Psoas muscle (tissue), 8 donors: Measurements from ENCODE around the gene NUP153. TPM values are rescaled to one million over a fixed set of nuclear protein-coding genes. Genes with fewer than 3 reads are reported as not detected.
A peak's percentile ranks its signal among the peaks of the same experiment; 100 is the strongest.

ENCODE experiments used
- ATAC-seq, 4 donors: fragments of 200-7000 bp; cut with Tn5 transposase; one replicate each; pipeline ENCODE4 v1.9.1; 2020; ENCODE audit warnings: moderate library complexity in 3 of 4, mild to moderate bottlenecking in 2 of 4
- DNase-seq, 2 donors: peaks; one replicate each; pipeline ENCODE4 v3.0.0-alpha.2; 2020
- H3K27ac ChIP-seq: fragments of 200-600 bp; one replicate; pipeline ENCODE4 v1.8.0; 2022
- H3K27me3 ChIP-seq, 3 donors: fragments of 200-600 bp in 1 of 3; one replicate each; pipeline versions ENCODE4 v1.6.1 to v1.8.0; 2013 to 2022; ENCODE audit warnings: low read length in 2 of 3, mild to moderate bottlenecking in 2 of 3, moderate library complexity in 1 of 3; ENCODE audit not compliant: insufficient read depth in 3 of 3
- H3K36me3 ChIP-seq, 2 donors: fragments of 200-600 bp in 1 of 2; one replicate each; pipeline versions ENCODE4 v1.6.1 to v1.8.0; 2013 to 2022; ENCODE audit warnings: low read depth in 1 of 2, mild to moderate bottlenecking in 1 of 2, moderate library complexity in 1 of 2; ENCODE audit not compliant: insufficient read depth in 1 of 2
- H3K4me1 ChIP-seq: fragments of 200-600 bp; one replicate; pipeline ENCODE4 v1.8.0; 2022
- H3K4me3 ChIP-seq: fragments of 200-600 bp; one replicate; pipeline ENCODE4 v1.8.0; 2022; ENCODE audit warnings: mild to moderate bottlenecking
- H3K9me3 ChIP-seq: fragments of 200-600 bp; one replicate; pipeline ENCODE4 v1.8.0; 2022
- CTCF ChIP-seq: fragments of 200-600 bp; IDR thresholded peaks from one replicate; pipeline ENCODE4 v1.8.0; 2022; ENCODE audit warnings: antibody characterized with exemption
- WGBS, 3 donors: extraction: QIAGEN DNeasy Blood & Tissue Kit; methylation state at CpG; one replicate each; pipeline versions ENCODE4 v1.1.6 to v1.1.7; 2013; 5-methylcytosine and 5-hydroxymethylcytosine counted together
- intact Hi-C, 2 donors: fragments of 100-400 bp; cut with DNase I; formaldehyde crosslinking; loops; one replicate each; pipeline versions ENCODE4 v1.11.0 to v1.14.2; 2022
- polyA plus RNA-seq, 3 donors: library from polyadenylated mRNA; stranded (reverse); fragments of 200-250 nt; gene quantifications; one replicate each; pipeline ENCODE4 v1.2.3, GENCODE V29; 2013
- total RNA-seq, 4 donors: library from RNA; stranded (reverse); fragmentation: NEBNext Ultra II Directional in 2 of 4; extraction: Animal tissue kit (Norgen Biotek cat#: 25700) in 2 of 4; gene quantifications; one replicate each; pipeline versions ENCODE4 v1.2.1 to v1.2.4, GENCODE V29; 2021 to 2023
- donor health status: healthy with polysubstance abuse.
- donor health status: DM: no; HTN: no; CAD: no; lungs with moderate emphysema.
- donor health status: Bipolar disorder and iron deficiency.
- donor health status: healthy.
- donor health status: DM: yes; HTN: yes; CAD: no.
- donor health status: DM: no; HTN: no; CAD: no.
- donor health status: DM: no; HTN: no; CAD: no.
- donor health status: DM: yes; HTN: yes; CAD: no.

NUP153 gene
- total and polyA plus RNA-seq, 7 donors, result 12.4 to 62.1 (median 32.7) TPM

- H3K27me3 ChIP-seq, result no peaks in the 10 kb centered on the region
- no peak for TF ChIP-seq CTCF
- WGBS, 3 donors, result 91 to 96% (median 93%) methylated on average over 1 of the region's 1 CpG
- ATAC-seq (no peak), DNase-seq (no peak)
- intact Hi-C loops, result no loop called here
- H3K27ac ChIP-seq, result no peak overlapping the region
- H3K36me3 ChIP-seq, result peaks cover 0 to 26% of the 10 kb centered on the region in 2 donors
- H3K4me3 ChIP-seq, result no peak overlapping the region
- no peaks in the 10 kb centered on the region for H3K9me3 ChIP-seq
- peaks cover 25% of the 10 kb centered on the region for H3K4me1 ChIP-seq
These were observed 22.6 kb downstream of the NUP153 start for GRCh38 chr6:17684134-17684533.

GRCh38 chr6:17683428-17683827 lies 23.3 kb downstream of the NUP153 start:
- TF ChIP-seq CTCF, result no peak
- H3K36me3 ChIP-seq, result peaks cover 0 to 26% of the 10 kb centered on the region in 2 donors
- DNase-seq (no peak), ATAC-seq (peak in 1 of 4 donors; percentile 46)
- intact Hi-C loops, result no loop called here
- no peaks in the 10 kb centered on the region for H3K27me3 ChIP-seq
- WGBS, 3 donors, result 22 to 62% (median 40%) methylated on average over 2 of the region's 2 CpGs
- H3K27ac ChIP-seq, result no peak overlapping the region
- no peak overlapping the region for H3K4me3 ChIP-seq
- peaks cover 25% of the 10 kb centered on the region for H3K4me1 ChIP-seq
- H3K9me3 ChIP-seq, result no peaks in the 10 kb centered on the region

- 90 to 94% (median 93%) methylated on average over 8 of the region's 8 CpGs for WGBS, 3 donors
- intact Hi-C loops, result no loop called here
These were observed 27.0 kb downstream of the NUP153 start for GRCh38 chr6:17679726-17680125.

GRCh38 chr6:17677602-17678001 lies 29.1 kb downstream of the NUP153 start:
- 94 to 98% (median 95%) methylated on average over 5 of the region's 5 CpGs for WGBS, 3 donors
- ATAC-seq (no peak), DNase-seq (no peak)
- H3K4me1 ChIP-seq, result peaks cover 10% of the 10 kb centered on the region
- H3K9me3 ChIP-seq, result no peaks in the 10 kb centered on the region
- no peak for TF ChIP-seq CTCF
- no peak overlapping the region for H3K27ac ChIP-seq
- intact Hi-C loops, result no loop called here
- H3K27me3 ChIP-seq, result no peaks in the 10 kb centered on the region
- H3K36me3 ChIP-seq, result peaks cover 3 to 31% of the 10 kb centered on the region in 2 donors
- no peak overlapping the region for H3K4me3 ChIP-seq

More at GRCh38 chr6:17679726-17680125, 27.0 kb downstream of the NUP153 start:
- H3K36me3 ChIP-seq, result peaks cover 3 to 14% of the 10 kb centered on the region in 2 donors
- TF ChIP-seq CTCF, result no peak
- H3K27ac ChIP-seq, result no peak overlapping the region
- H3K4me3 ChIP-seq, result no peak overlapping the region
- H3K4me1 ChIP-seq, result peaks cover 25% of the 10 kb centered on the region
- DNase-seq (no peak), ATAC-seq (no peak)
- no peaks in the 10 kb centered on the region for H3K9me3 ChIP-seq
- no peaks in the 10 kb centered on the region for H3K27me3 ChIP-seq

- Histone ChIP-seq H3K27ac (no peak overlapping the region), H3K9me3 (no peaks in the 10 kb centered on the region), H3K27me3 (no peaks in the 10 kb centered on the region), H3K4me3 (no peak overlapping the region), H3K4me1 (no peaks in the 10 kb centered on the region), H3K36me3 (peaks cover 10 to 70% of the 10 kb centered on the region in 2 donors)
- TF ChIP-seq CTCF, result no peak
- intact Hi-C loops, result no loop called here
- DNase-seq, result no peak
- no peak for ATAC-seq
- WGBS, 3 donors, result 93 to 98% (median 96%) methylated on average over 4 of the region's 4 CpGs
These were observed 33.0 kb downstream of the NUP153 start for GRCh38 chr6:17673543-17674254.
